ENCODE measurements around the gene UPF1.
A peak's percentile ranks its signal among the peaks of the same experiment; 100 is the strongest.

UPF1 gene

GRCh38 chr19:18879579-18880373 lies 48.0 kb downstream of the UPF1 start:
- Histone ChIP-seq H3K36me3 (ENCODE audit: control insufficient read depth, insufficient read depth, low read length) (peaks cover 47% of the 10 kb centered on the region), H3K27ac (ENCODE audit: low read depth, low read length) (no peak overlapping the region), H3K4me1 (ENCODE audit: control insufficient read depth, insufficient read depth, low read length) (peaks cover 3% of the 10 kb centered on the region; the same call in 1 of the 2 replicates), H3K9ac (ENCODE audit: low read length) (peak overlapping the region; percentile 12), H3K27me3 (ENCODE audit: control insufficient read depth, insufficient read depth, low read length) (no peaks in the 10 kb centered on the region), H3K4me3 (ENCODE audit: low read depth, low read length) (no peak overlapping the region), H3K9me3 (ENCODE audit: control insufficient read depth, insufficient read depth, low read depth, low read length) (peaks cover 6% of the 10 kb centered on the region; the same call in 1 of the 2 replicates)

- no peak overlapping the region for H3K9ac ChIP-seq (ENCODE audit: low read length)
- H3K4me1 ChIP-seq (ENCODE audit: control insufficient read depth, insufficient read depth, low read length), result peaks cover 3% of the 10 kb centered on the region; the same call in 1 of the 2 replicates
- no peak overlapping the region for H3K4me3 ChIP-seq (ENCODE audit: low read depth, low read length)
- H3K27me3 ChIP-seq (ENCODE audit: control insufficient read depth, insufficient read depth, low read length), result no peaks in the 10 kb centered on the region
- H3K27ac ChIP-seq (ENCODE audit: low read depth, low read length), result no peak overlapping the region
- H3K9me3 ChIP-seq (ENCODE audit: control insufficient read depth, insufficient read depth, low read depth, low read length), result peaks cover 6% of the 10 kb centered on the region; the same call in 1 of the 2 replicates
- peaks cover 44% of the 10 kb centered on the region for H3K36me3 ChIP-seq (ENCODE audit: control insufficient read depth, insufficient read depth, low read length)
Observed at GRCh38 chr19:18881491-18881890, 49.7 kb downstream of the UPF1 start.

GRCh38 chr19:18883526-18884304 lies 52.0 kb downstream of the UPF1 start:
- Histone ChIP-seq H3K9me3 (ENCODE audit: control insufficient read depth, insufficient read depth, low read depth, low read length) (no peaks in the 10 kb centered on the region), H3K27ac (ENCODE audit: low read depth, low read length) (no peak overlapping the region), H3K4me3 (ENCODE audit: low read depth, low read length) (no peak overlapping the region), H3K4me1 (ENCODE audit: control insufficient read depth, insufficient read depth, low read length) (peaks cover 3% of the 10 kb centered on the region; the same call in 1 of the 2 replicates), H3K27me3 (ENCODE audit: control insufficient read depth, insufficient read depth, low read length) (no peaks in the 10 kb centered on the region), H3K9ac (ENCODE audit: low read length) (no peak overlapping the region), H3K36me3 (ENCODE audit: control insufficient read depth, insufficient read depth, low read length) (peaks cover 35% of the 10 kb centered on the region)

DNA sequence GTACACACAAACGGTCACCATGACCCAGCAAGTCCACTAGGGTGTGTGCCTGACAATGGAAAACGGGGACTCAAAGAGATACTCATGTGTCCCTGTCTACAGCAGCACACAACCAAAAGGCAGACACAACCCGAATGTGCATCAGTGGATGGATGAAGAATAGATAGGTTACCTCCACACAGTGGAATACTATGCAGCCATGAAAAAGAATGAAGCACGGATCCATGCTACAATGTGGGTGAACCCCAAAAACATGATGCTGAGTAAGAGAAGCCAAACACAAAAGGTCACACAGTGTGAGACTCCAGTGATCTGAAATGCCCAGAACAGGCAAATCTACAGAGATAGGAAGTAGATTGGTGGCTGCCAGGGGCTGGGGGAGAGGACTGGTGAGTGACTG lies 55.2 kb downstream of the UPF1 start:
- Histone ChIP-seq H3K4me3 (ENCODE audit: low read depth, low read length) (no peak overlapping the region), H3K9me3 (ENCODE audit: control insufficient read depth, insufficient read depth, low read depth, low read length) (no peaks in the 10 kb centered on the region), H3K9ac (ENCODE audit: low read length) (no peak overlapping the region), H3K4me1 (ENCODE audit: control insufficient read depth, insufficient read depth, low read length) (no peaks in the 10 kb centered on the region), H3K27ac (ENCODE audit: low read depth, low read length) (no peak overlapping the region), H3K36me3 (ENCODE audit: control insufficient read depth, insufficient read depth, low read length) (peaks cover 24% of the 10 kb centered on the region), H3K27me3 (ENCODE audit: control insufficient read depth, insufficient read depth, low read length) (no peaks in the 10 kb centered on the region)

GRCh38 chr19:18889949-18890745 lies 58.4 kb downstream of the UPF1 start:
- Histone ChIP-seq H3K27me3 (ENCODE audit: control insufficient read depth, insufficient read depth, low read length) (peaks cover 7% of the 10 kb centered on the region; the same call in 1 of the 2 replicates), H3K4me3 (ENCODE audit: low read depth, low read length) (no peak overlapping the region), H3K36me3 (ENCODE audit: control insufficient read depth, insufficient read depth, low read length) (peaks cover 12% of the 10 kb centered on the region), H3K9me3 (ENCODE audit: control insufficient read depth, insufficient read depth, low read depth, low read length) (no peaks in the 10 kb centered on the region), H3K4me1 (ENCODE audit: control insufficient read depth, insufficient read depth, low read length) (peaks cover 4% of the 10 kb centered on the region; the same call in 1 of the 2 replicates), H3K9ac (ENCODE audit: low read length) (no peak overlapping the region), H3K27ac (ENCODE audit: low read depth, low read length) (no peak overlapping the region)

DNA sequence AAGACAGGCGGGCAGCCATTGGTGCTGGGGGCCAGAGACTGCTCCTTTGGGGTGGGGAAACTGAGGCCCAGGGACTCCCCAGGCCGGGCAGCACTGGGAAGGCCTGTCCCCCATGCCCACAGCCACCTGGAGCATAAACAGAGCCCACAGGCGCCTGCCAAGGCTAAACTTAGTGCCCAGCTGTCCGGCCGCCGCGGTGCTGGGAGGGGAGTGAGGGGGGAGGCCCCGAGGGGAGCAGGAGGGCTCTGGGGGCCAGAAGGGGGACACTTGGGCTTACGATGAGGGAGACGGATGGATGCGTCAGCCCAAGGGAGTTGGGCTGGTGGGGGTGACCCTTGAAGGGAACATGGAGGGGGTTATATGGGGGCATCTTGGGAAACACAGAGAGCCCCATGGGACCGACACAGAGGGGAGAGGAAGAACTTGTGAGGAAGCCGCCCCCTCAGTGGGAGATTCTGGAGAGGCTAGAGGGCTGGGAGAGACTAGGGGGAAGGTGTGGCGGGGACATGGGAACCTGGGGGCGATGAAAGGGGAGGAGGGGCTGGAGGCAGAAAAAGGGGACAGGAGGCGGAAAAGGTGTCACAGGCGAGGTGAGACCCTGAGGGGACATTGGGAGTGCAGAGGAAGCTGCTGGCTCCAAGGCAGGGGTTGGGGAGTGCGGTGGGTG lies 62.0 kb downstream of the UPF1 start:
- Histone ChIP-seq H3K9ac (ENCODE audit: low read length) (no peak overlapping the region), H3K4me3 (ENCODE audit: low read depth, low read length) (no peak overlapping the region), H3K27me3 (ENCODE audit: control insufficient read depth, insufficient read depth, low read length) (peaks cover 18% of the 10 kb centered on the region), H3K36me3 (ENCODE audit: control insufficient read depth, insufficient read depth, low read length) (peaks cover under 1% of the 10 kb centered on the region; the same call in 1 of the 2 replicates), H3K4me1 (ENCODE audit: control insufficient read depth, insufficient read depth, low read length) (peaks cover 4% of the 10 kb centered on the region; the same call in 1 of the 2 replicates), H3K27ac (ENCODE audit: low read depth, low read length) (no peak overlapping the region), H3K9me3 (ENCODE audit: control insufficient read depth, insufficient read depth, low read depth, low read length) (no peaks in the 10 kb centered on the region)

DNA sequence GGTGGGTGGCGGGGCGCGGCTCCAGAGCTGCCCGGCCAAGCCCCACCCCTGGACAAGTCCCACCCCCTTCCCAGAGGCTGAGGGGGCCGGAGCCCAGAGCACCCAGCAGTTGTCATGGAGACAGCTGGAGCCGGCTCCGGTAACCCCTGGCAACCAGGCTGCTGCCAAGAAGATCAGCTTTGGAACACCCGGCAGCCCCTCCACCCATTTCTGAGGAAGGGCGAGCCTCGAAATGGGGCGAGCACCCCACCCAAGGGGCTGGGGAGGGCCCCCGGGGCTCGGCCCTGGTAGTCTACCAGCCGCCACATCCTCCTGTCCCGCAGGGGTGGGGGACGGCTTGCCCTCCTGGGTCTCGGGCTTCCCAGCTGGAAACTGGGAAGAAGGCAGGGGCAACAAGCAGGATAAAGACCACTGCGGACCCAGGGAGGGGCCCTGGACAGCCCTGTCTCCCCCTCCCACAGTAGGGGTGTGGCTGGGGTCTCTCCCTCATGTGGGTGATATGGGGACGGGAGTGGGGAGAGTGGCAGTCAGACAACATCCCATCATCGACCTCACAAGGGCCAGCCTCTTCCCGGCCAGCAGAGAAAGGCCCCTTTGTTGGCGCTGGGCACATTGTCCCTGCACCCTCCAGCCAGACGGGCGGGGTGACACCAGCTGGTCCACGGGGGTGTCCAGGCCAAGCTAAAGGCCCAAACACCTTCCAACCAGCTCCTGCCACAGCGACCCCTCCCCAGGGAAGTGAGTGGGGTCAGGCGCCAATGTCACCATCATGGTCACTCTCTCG lies 62.7 kb downstream of the UPF1 start:
- Histone ChIP-seq H3K27ac (ENCODE audit: low read depth, low read length) (no peak overlapping the region), H3K4me3 (ENCODE audit: low read depth, low read length) (peak overlapping the region; percentile 75), H3K36me3 (ENCODE audit: control insufficient read depth, insufficient read depth, low read length) (peaks cover 7% of the 10 kb centered on the region), H3K9me3 (ENCODE audit: control insufficient read depth, insufficient read depth, low read depth, low read length) (no peaks in the 10 kb centered on the region), H3K27me3 (ENCODE audit: control insufficient read depth, insufficient read depth, low read length) (peaks cover 18% of the 10 kb centered on the region), H3K9ac (ENCODE audit: low read length) (peak overlapping the region; percentile 54), H3K4me1 (ENCODE audit: control insufficient read depth, insufficient read depth, low read length) (peaks cover 4% of the 10 kb centered on the region; the same call in 1 of the 2 replicates)

GRCh38 chr19:18895038-18895823 lies 63.5 kb downstream of the UPF1 start:
- Histone ChIP-seq H3K4me3 (ENCODE audit: low read depth, low read length) (peak overlapping the region; percentile 75), H3K27ac (ENCODE audit: low read depth, low read length) (no peak overlapping the region)

GRCh38 chr19:18895824-18896341 lies 64.1 kb downstream of the UPF1 start, which contains the start of gene CERS1:
Gene CERS1, minus strand, starts transcription at chr19:18896158. Its CDS starts 86 bp downstream, at chr19:18896072.
- H3K4me1 ChIP-seq (ENCODE audit: control insufficient read depth, insufficient read depth, low read length), result peaks cover 4% of the 10 kb centered on the region; the same call in 1 of the 2 replicates
- peaks cover 21% of the 10 kb centered on the region for H3K36me3 ChIP-seq (ENCODE audit: control insufficient read depth, insufficient read depth, low read length)
- peaks cover 18% of the 10 kb centered on the region for H3K27me3 ChIP-seq (ENCODE audit: control insufficient read depth, insufficient read depth, low read length)
- H3K9me3 ChIP-seq (ENCODE audit: control insufficient read depth, insufficient read depth, low read depth, low read length), result no peaks in the 10 kb centered on the region
- H3K9ac ChIP-seq (ENCODE audit: low read length), result peak within 1 kb of the TSS; percentile 54
- H3K27ac ChIP-seq (ENCODE audit: low read depth, low read length), result no peak within 1 kb of the TSS
- peak within 1 kb of the TSS; percentile 75 for H3K4me3 ChIP-seq (ENCODE audit: low read depth, low read length)

More at GRCh38 chr19:18895038-18895823, 63.5 kb downstream of the UPF1 start:
- Histone ChIP-seq H3K4me1 (ENCODE audit: control insufficient read depth, insufficient read depth, low read length) (peaks cover 4% of the 10 kb centered on the region; the same call in 1 of the 2 replicates), H3K36me3 (ENCODE audit: control insufficient read depth, insufficient read depth, low read length) (peaks cover 15% of the 10 kb centered on the region), H3K9ac (ENCODE audit: low read length) (peak overlapping the region; percentile 54), H3K9me3 (ENCODE audit: control insufficient read depth, insufficient read depth, low read depth, low read length) (no peaks in the 10 kb centered on the region), H3K27me3 (ENCODE audit: control insufficient read depth, insufficient read depth, low read length) (peaks cover 18% of the 10 kb centered on the region)

Data from HUES6 (cell line).